GM23338 (cell line): ENCODE measurements around the gene SNRPB2.

Experiments
- CREB1 ChIP-seq: fragments of 250-450 bp; sonication (Bioruptor Pico); IDR thresholded peaks from 2 replicates; pipeline ENCODE4 v1.5.0; 2020; ENCODE audit warnings: low read depth, mild to moderate bottlenecking, moderate library complexity
- CTCF ChIP-seq, 2 experiments: fragments of 200-600 bp in 1 of 2; sonication (generic) in 1 of 2; conservative IDR thresholded peaks; 2 replicates each; pipeline versions ENCODE4 v1.5.1 to v1.6.1; 2016 to 2017; ENCODE audit warnings: antibody characterized with exemption in 2 of 2, low read depth in 2 of 2, mild to moderate bottlenecking in 2 of 2, moderate library complexity in 1 of 2
- EZH2 ChIP-seq: fragments of 200-600 bp; sonication (generic); IDR thresholded peaks from one replicate; pipeline ENCODE4 v1.8.0; 2017; ENCODE audit warnings: antibody characterized with exemption, mild to moderate bottlenecking, low read depth; ENCODE audit not compliant: unreplicated experiment
- POLR2AphosphoS5 ChIP-seq: IDR thresholded peaks from 2 replicates; pipeline ENCODE4 v1.6.1; 2016; ENCODE audit warnings: antibody characterized with exemption, low read depth

GRCh38 chr20:16699293-16699692, 30.5 kb upstream of the SNRPB2 start:
- TF ChIP-seq CTCF (conservative IDR thresholded peaks at IDR 0.05; ENCODE audit: low read depth in 2 of 2) (peak in 1 of 2 experiments; percentile 49; a peak in 3 of 4 replicates), EZH2 (no peak), CREB1 (CRISPR knock-in tag) (no peak), POLR2AphosphoS5 (no peak)
